Fibroblast of mammary gland (primary cell): Measurements from ENCODE around the gene KCNMB3.
"Not testable (repeated sequence)": the region's sequence is repeated elsewhere in the genome, so short reads cannot be mapped to it uniquely, and the experiment has no call there.

Experiments used
- DNase-seq: peaks from one replicate; pipeline ENCODE4 v3.0.0-alpha.2; 2010; ENCODE audit warnings: low read depth
- H3K4me3 ChIP-seq: 2 replicates; pipeline ENCODE4 v1.5.1; 2011; ENCODE audit warnings: low read depth, mild to moderate bottlenecking, low read length, moderate library complexity; ENCODE audit not compliant: control insufficient read depth
- TF ChIP-seq, protein P1 (sequence below): conservative IDR thresholded peaks from 2 replicates; pipeline ENCODE4 v1.5.1; 2011; ENCODE audit warnings: low read depth, low read length, inconsistent platforms; ENCODE audit not compliant: control insufficient read depth, insufficient read depth

The KCNMB3 gene

DNA sequence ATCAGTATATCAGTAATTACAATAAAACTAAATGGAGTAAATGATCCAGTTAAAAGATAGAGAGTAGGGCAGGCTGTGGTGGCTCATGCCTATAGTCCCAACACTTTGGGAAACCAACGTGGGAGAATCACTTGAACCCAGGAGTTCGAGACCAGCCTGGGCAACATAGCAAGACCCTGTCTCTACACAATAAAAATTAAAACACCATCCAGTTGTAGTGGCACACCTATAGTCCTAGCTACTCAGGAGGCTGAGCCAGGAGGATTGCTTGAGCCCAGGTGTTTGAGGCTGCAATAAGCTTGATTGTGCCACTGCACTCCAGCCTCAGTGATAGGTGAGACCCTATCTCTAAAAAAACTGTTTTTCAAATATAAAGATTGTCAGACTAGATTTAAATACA lies 5.9 kb upstream of the KCNMB3 start:
- no peak for DNase-seq
- H3K4me3 ChIP-seq: no peak overlapping the region
- TF ChIP-seq, protein P1, sequence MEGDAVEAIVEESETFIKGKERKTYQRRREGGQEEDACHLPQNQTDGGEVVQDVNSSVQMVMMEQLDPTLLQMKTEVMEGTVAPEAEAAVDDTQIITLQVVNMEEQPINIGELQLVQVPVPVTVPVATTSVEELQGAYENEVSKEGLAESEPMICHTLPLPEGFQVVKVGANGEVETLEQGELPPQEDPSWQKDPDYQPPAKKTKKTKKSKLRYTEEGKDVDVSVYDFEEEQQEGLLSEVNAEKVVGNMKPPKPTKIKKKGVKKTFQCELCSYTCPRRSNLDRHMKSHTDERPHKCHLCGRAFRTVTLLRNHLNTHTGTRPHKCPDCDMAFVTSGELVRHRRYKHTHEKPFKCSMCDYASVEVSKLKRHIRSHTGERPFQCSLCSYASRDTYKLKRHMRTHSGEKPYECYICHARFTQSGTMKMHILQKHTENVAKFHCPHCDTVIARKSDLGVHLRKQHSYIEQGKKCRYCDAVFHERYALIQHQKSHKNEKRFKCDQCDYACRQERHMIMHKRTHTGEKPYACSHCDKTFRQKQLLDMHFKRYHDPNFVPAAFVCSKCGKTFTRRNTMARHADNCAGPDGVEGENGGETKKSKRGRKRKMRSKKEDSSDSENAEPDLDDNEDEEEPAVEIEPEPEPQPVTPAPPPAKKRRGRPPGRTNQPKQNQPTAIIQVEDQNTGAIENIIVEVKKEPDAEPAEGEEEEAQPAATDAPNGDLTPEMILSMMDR: no peak

DNA sequence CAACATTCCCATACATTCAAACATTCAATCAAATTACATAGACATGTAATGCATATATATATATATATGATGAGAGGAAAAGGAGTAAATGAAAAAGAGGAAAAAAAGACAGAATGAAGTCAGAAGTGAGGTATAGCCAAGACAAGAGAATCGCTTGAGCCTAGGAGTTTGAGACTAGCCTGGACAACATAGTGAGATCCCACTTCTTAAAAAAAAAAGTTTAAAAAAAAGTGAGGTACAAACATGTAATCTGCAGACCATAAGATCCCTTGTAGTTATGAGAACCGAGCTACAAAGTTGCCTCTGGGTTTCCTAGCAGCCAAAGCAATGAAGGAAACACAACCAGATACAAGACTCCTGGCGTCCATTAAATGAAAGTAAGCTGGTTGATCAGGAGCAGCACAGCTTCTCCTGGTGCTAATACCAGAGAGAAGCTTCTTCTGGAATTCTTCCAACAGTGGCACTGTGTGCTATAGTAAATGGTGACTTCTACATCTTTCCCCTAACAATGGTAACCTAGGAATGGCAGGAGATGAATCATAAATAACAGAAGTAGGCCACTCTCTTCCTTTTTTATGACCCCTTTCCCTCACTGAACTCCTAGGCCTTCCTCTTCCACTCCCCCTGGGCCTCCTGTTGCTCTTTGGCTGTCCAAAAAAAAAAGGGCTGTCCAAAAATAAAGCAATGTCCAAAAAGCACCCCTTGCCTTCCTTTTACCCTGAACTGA lies 3.5 kb downstream of the KCNMB3 start:
- DNase-seq: no peak

DNA sequence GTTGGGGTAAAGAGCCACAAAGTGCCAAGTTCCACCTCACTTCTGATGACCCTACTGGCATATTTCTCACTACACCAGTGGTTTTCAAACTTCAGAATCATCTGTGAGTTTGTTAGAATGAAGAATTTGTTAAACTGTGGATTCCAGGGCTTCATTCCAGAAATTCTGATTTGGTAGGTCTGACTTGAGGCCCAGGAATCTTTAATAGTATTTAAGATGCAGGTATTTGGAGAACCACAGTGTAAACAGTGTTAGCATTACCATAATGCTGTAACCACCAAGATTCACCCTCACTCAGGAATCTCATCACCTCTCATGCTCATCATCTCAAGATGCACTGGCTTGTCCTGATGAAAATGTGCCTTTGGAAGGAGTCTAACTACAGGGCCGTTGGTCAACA lies 6.0 kb downstream of the KCNMB3 start:
- DNase-seq: no peak
- TF ChIP-seq, protein P1: no peak
- no peak overlapping the region for H3K4me3 ChIP-seq

More for the DNA sequence above, 3.5 kb downstream of the KCNMB3 start:
- TF ChIP-seq, protein P1: no peak
- H3K4me3 ChIP-seq: no peak overlapping the region

DNA sequence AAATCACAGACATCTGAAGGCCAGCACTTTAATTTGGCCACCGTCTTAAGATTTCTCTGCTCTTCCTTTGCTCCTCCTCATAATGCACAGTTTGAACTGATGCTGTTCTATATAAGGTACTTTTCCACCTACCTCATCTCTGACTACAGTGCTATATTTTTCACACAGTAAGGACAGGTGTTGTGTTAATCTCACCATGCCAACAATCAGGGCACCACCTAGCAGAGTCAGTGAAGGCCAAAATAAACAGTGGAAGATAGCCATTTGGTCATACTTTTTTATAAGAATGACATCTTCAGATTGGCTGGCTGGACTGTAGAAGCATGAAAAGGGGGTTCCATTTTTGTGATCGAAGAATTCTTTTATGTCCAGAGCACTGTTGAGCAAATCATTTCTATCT lies 8.1 kb downstream of the KCNMB3 start:
- not testable (repeated sequence) for DNase-seq, H3K4me3 ChIP-seq

DNA sequence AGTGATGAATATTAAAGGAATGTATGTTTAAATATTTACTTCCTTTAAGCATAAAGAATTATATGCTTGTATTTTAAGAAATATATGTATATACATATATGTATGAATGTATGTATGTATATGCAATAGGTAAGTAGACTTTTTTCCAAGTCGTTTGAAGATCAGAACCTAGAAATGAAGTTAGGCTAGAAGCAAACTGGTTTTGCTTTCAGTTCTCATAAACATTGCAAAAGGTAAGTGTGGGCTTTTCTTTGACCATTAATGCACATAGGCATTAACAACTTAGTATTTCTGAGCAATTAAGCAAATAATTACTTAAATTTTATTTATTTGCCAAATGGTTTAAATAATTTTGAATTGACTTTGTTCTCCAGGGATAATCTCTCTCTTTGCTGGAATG lies 10.6 kb downstream of the KCNMB3 start:
- not testable (repeated sequence) for DNase-seq, H3K4me3 ChIP-seq

DNA sequence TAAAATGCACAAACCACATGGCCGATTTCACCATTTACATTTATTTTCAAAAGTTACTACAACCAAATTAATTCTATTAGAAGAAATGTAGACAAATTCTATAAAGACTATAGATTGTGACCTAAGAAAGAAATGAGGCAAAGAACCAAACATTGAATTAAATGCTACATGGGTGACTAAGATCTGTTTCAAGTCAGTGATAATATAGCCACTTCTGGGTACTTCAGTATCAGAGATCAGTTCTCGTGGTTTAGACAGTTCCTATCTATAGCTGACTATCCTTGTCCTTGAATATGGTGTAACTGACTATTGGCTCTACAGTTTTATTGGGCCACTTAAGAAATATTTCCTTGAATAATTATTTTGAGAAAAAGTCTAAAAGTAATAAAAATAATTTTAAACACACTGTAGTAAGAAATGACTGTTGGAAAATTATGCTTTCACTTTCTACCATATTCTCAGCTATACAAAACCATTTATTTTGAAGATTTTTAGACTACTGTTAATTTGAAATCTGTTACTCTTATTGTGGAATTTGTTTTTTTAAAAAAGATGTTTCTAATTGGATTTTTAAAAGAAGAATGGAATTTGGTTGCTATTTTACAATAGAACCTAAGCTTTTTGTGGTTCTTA lies 14.1 kb downstream of the KCNMB3 start:
- H3K4me3 ChIP-seq: no peak overlapping the region
- TF ChIP-seq, protein P1: no peak
- DNase-seq: no peak

DNA sequence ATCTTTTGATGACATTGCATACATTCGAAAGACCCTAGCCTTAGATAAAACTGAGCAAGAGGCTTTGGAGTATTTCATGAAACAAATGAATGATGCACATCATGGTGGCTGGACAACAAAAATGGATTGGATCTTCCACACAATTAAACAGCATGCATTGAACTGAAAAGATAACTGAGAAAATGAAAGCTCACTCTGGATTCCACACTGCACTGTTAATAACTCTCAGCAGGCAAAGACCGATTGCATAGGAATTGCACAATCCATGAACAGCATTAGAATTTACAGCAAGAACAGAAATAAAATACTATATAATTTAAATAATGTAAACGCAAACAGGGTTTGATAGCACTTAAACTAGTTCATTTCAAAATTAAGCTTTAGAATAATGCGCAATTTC lies 16.7 kb downstream of the KCNMB3 start:
- TF ChIP-seq, protein P1: no peak
- DNase-seq: peak; percentile 7
- no peak overlapping the region for H3K4me3 ChIP-seq

DNA sequence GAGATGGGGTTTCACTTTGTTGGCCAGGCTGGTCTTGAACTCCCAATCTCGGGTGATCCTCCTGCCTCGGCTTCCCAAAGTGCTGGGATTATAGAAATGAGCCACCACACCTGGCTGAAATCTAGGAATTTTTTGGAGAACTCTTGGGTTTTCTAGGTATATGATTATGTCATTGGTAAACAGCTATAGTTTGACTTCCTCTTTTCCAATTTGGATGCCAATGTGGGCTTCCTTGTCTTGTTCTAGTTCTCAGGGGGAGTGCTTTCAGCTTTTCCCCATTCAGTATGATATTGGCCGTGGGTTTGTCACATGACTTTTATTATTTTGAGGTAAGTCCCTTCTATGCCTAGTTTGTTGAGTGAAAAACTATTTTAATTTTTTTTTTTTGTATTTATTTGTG lies 17.9 kb downstream of the KCNMB3 start:
- no peak for DNase-seq
- no peak overlapping the region for H3K4me3 ChIP-seq
- TF ChIP-seq, protein P1: no peak
